ENCODE data around the gene SCN4B. TPM values are rescaled to one million over a fixed set of nuclear protein-coding genes. Genes with fewer than 3 reads are reported as not detected.

The SCN4B gene
- total RNA-seq, 1 donor, result not detected

GRCh38 chr11:118102721-118103261 lies 49.8 kb downstream of the SCN4B start:
- DNase-seq (ENCODE audit: low read depth), result no peak
- no peak for TF ChIP-seq CTCF (IDR thresholded peaks at IDR 0.05; ENCODE audit: insufficient read depth, low read depth, low read length)
- no peak overlapping the region for H3K4me3 ChIP-seq (ENCODE audit: low read depth, low read length)

GRCh38 chr11:118100691-118101232 lies 51.9 kb downstream of the SCN4B start:
- no peak for DNase-seq (ENCODE audit: low read depth)
- no peak overlapping the region for H3K4me3 ChIP-seq (ENCODE audit: low read depth, low read length)
- TF ChIP-seq CTCF (IDR thresholded peaks at IDR 0.05; ENCODE audit: insufficient read depth, low read depth, low read length), result no peak

GRCh38 chr11:118099838-118100556 lies 52.6 kb downstream of the SCN4B start:
- TF ChIP-seq CTCF (IDR thresholded peaks at IDR 0.05; ENCODE audit: insufficient read depth, low read depth, low read length), result no peak
- no peak overlapping the region for H3K4me3 ChIP-seq (ENCODE audit: low read depth, low read length)
- no peak for DNase-seq (ENCODE audit: low read depth)

GRCh38 chr11:118098996-118099837 lies 53.4 kb downstream of the SCN4B start:
- no peak overlapping the region for H3K4me3 ChIP-seq (ENCODE audit: low read depth, low read length)
- no peak for TF ChIP-seq CTCF (IDR thresholded peaks at IDR 0.05; ENCODE audit: insufficient read depth, low read depth, low read length)
- no peak for DNase-seq (ENCODE audit: low read depth)

GRCh38 chr11:118095967-118096367 lies 56.7 kb downstream of the SCN4B start:
- DNase-seq (ENCODE audit: low read depth), result no peak
- H3K4me3 ChIP-seq (ENCODE audit: low read depth, low read length), result no peak overlapping the region
- no peak for TF ChIP-seq CTCF (IDR thresholded peaks at IDR 0.05; ENCODE audit: insufficient read depth, low read depth, low read length)

- no peak for DNase-seq (ENCODE audit: low read depth)
- no peak overlapping the region for H3K4me3 ChIP-seq (ENCODE audit: low read depth, low read length)
Observed at GRCh38 chr11:118095493-118095892, 57.1 kb downstream of the SCN4B start.

More at GRCh38 chr11:118095493-118095892, 57.1 kb downstream of the SCN4B start:
- no peak for TF ChIP-seq CTCF (IDR thresholded peaks at IDR 0.05; ENCODE audit: insufficient read depth, low read depth, low read length)
